CD4-positive, alpha-beta T cell treated with Interleukin-15 for 1 hour (primary cell): ENCODE measurements around the gene PTH1R.
A peak's percentile ranks its signal among the peaks of the same experiment; 100 is the strongest.

Experiments used
- DNase-seq: peaks from one replicate; pipeline ENCODE4 v3.0.0-alpha.2; 2020

Gene PTH1R

DNA sequence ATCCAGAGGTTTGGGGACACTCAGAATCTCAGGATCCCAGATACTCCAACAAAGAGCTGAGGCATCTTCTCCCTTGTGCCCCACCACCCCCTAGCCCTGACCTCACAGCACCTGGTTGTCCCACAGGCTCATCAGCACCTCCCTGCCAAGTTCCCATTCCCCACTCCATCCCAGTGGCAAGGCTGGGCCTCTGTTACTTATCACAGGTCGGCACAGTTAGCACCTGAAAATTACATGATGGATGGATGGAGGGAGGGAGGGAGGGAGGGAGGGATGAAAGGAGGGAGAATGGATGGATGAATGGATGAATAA, 27.1 kb upstream of the PTH1R start:
- DNase-seq, result no peak

GRCh38 chr3:46851364-46852333, 25.9 kb upstream of the PTH1R start:
- no peak for DNase-seq

DNA sequence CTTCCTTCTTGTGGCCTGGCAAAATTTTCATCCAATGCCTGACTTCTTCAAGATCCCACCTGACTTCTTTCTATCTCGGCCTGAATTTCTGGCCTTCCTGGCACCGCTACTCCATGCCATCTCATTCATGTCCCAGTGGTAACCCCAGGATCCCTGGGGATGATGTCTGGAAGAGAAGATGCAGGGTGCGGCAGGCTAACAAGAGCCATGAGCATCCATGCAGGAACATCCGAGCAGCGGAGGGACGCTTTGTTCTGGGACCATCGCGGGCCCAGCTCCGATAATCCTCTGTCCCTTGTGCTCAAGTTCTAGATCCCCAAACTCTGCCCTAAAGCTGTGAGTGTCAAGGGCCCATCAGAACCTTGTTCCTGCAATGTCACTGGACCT, 25.2 kb upstream of the PTH1R start:
- no peak for DNase-seq

DNA sequence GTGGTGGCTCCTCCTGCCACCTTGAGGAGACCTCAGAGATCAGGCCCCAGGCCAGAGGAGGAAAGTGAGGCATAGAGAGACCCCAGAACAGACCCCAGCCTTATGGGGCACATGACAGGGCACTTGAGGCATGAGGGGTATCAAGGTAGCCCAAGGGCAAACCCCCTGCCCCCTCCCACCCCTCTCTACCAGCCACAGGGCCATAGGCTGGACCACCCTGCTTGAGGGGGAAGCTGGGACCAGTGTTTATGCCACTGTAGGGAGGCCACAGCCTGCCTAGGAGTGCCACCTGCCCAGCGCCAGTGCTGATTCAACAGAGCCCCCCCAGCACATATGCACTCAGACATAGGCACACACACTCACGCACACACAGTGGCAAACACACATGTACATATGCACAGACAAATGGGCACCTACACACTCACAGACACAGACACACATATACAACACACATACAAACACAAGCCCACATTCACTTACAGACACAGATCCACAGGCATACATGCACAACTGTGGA, 24.6 kb upstream of the PTH1R start:
- no peak for DNase-seq

- no peak for DNase-seq
Measured at GRCh38 chr3:46853441-46854415, 23.8 kb upstream of the PTH1R start.

DNA sequence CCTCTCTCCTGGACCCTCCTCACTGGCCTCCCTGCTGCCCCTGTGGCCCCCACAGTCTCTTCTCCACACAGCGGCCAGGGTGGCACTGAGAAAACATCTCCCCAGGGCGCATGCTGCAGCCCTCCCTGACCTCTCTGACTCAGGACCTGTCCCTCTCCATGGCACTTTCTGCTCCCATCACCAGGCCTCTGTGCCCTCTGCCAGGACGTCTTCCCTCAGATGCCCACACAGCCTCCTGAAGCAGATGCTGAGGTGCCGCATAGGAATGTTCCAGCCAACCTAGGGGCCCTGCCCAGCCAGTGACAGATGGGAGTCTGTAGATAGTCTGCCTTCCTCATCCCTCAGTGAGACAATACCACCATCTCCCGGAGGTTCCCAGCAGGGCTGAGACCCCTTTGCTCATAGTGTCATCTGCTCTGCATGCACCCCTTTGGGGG, 22.9 kb upstream of the PTH1R start:
- no peak for DNase-seq

- peak; percentile 13 for DNase-seq
Measured at GRCh38 chr3:46856576-46857471, 20.7 kb upstream of the PTH1R start.

DNA sequence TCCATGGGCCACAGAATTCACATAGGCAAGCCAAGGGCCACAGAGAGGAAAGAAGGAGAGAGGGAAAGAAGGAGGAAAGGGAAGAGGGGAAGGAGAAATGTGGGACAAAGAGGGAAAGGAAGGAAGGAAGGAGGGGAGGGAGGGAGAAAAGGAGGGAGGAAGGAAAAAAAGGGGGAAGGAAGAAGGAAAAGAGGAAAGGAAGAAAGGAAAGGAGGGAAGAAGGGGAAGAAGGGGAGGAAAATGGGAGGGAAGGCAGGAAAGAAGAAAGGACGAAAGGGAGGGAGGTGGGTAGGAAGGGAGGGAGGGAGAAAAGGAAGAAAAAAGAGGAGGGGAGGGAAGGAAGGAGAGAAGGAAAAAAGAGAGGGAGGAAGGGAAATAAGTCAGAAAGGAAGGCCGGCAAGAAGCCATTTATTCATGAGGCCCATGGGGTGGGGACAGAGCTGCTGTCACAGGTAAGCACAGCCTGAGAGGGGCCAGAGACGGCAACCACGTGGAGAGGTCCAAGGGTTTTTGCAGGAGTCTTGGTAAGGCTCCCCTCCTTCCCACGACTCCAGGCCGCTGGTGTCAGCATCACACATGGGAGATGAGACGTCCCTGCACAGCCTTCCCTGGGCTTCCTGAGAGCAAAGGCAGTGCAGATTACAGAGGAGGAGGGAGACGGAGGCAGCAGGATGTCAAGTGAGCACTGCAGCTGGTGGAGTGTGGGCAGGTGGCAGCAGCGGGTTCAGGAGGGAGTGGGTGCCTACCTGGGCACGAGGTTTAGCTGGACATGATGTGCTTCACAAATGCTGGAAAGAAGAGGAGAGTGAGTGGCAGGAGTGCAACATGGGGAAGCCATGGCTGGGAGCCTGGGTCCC, 19.8 kb upstream of the PTH1R start:
- DNase-seq, result peak; percentile 3

GRCh38 chr3:46858456-46858855, 19.1 kb upstream of the PTH1R start:
- DNase-seq, result peak; percentile 6

- peak; percentile 2 for DNase-seq
Measured at GRCh38 chr3:46859001-46859710, 18.4 kb upstream of the PTH1R start.

DNA sequence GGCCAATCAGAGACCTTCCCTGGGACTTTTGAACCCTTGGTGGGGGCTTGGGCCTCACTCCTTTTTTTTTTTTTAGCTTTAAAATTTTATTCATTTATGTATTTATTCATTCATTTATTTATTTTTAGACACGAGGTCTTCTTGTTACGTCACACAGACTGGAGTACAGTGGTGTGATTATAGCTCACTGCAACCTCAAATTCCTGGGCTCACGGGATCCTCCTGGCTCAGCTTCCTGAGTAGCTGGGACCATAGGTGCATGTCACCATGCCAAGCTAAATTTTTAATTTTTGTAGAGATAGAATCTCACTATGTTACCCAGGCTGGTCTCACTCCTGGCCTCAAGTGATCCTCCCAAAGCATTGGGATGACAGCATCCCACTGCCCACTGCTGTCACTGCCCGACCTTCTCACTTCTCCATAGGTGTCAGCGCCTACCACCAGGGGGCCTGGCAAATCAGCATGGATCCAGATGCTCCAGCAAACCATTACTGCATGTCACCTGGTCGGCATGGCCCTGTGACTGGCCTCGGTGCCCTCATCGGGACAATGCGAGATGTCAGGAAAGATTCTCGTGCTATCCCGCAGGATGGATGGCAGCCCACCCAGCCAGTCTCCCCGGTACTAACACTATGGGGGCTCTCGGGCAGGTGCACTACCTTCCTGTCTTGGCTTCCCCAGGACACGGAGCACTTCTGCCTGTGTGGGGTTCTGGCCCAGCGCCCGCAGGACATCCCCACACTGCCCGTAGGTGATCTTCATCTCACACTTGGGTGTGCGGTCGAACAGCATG, 17.3 kb upstream of the PTH1R start:
- DNase-seq, result peak; percentile 16

GRCh38 chr3:46860810-46861604, 16.5 kb upstream of the PTH1R start:
- DNase-seq, result peak; percentile 11

GRCh38 chr3:46861605-46862368, 15.7 kb upstream of the PTH1R start:
- peak; percentile 16 for DNase-seq

- DNase-seq, result peak; percentile 3
Measured at GRCh38 chr3:46862369-46863025, 15.0 kb upstream of the PTH1R start.

- peak; percentile 5 for DNase-seq
Measured at GRCh38 chr3:46863261-46863782, 14.2 kb upstream of the PTH1R start, which contains the start of gene MYL3. Gene MYL3 (minus strand): TSS chr3:46863444. CDS start chr3:46863390, 54 bp downstream.

DNA sequence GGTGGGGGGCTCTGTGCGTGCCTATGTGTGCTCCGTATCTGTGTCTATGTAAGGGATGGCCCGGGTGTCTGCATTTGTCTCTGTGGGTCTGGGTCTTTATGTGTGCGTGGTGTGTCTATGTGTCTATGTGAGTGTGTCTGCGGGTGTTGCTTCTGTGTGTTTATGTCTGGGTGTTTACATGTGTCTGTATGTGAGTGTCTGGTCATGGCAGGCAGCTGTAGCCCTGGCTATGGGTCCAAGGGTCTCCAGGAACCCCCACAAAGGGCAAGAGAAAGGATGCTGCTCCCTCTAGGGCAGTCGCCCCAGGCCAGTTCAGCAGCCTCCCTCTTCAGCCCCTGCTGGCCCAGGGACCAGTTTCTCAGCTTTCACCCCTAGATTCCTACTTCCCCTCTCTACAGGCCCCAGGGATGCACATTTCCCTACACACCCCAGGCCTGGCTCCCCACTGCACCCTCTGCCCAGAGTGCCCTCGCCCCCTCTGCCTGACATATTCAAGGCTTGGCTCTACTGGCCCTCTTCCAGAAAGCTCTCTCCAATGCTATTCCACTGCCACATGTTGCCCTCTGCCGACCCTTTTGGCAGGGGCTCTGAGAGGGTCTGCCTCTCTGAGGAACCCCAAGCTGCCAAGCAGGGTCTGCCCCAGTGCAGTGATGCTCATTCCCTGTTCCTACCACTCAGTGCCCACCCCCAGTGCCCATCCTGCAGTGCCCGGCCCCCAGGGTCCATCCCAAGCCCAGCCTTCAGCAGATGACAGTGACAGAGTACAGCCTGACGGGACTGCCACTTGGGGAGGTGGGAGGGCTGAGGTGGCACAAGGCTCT, 13.2 kb upstream of the PTH1R start:
- no peak for DNase-seq
